HG02852 (cell line): ENCODE data around the gene ERCC2.

ENCODE experiments used
- ATAC-seq: cut with Tn5 transposase; IDR thresholded peaks from one replicate; pipeline ENCODE4 v1.9.1; 2021; ENCODE audit warnings: mild to moderate bottlenecking, moderate library complexity; ENCODE audit not compliant: unreplicated experiment

ERCC2 gene

GRCh38 chr19:45356760-45357444 lies 13.5 kb downstream of the ERCC2 start:
- no peak for ATAC-seq

GRCh38 chr19:45355910-45356309 lies 14.5 kb downstream of the ERCC2 start:
- ATAC-seq, result no peak

- no peak for ATAC-seq
Measured at GRCh38 chr19:45355402-45355801, 15.0 kb downstream of the ERCC2 start.

- no peak for ATAC-seq
Measured at GRCh38 chr19:45354241-45354842, 16.0 kb downstream of the ERCC2 start.

GRCh38 chr19:45352914-45353796 lies 17.2 kb downstream of the ERCC2 start:
- no peak for ATAC-seq

- no peak for ATAC-seq
Measured at GRCh38 chr19:45352471-45352870, 17.9 kb downstream of the ERCC2 start.

GRCh38 chr19:45352062-45352461 lies 18.3 kb downstream of the ERCC2 start:
- ATAC-seq, result no peak

GRCh38 chr19:45351401-45351952 lies 18.9 kb downstream of the ERCC2 start:
- ATAC-seq, result no peak

GRCh38 chr19:45350477-45351058 lies 19.8 kb downstream of the ERCC2 start:
- ATAC-seq, result no peak

GRCh38 chr19:45349430-45349941 lies 20.9 kb downstream of the ERCC2 start:
- ATAC-seq, result no peak

GRCh38 chr19:45349126-45349415 lies 21.3 kb downstream of the ERCC2 start:
- no peak for ATAC-seq

GRCh38 chr19:45348367-45349125 lies 21.8 kb downstream of the ERCC2 start:
- no peak for ATAC-seq

- ATAC-seq, result no peak
Measured at GRCh38 chr19:45347570-45348366, 22.6 kb downstream of the ERCC2 start.

- no peak for ATAC-seq
Measured at GRCh38 chr19:45346449-45346848, 23.9 kb downstream of the ERCC2 start.

- ATAC-seq, result no peak
Measured at GRCh38 chr19:45345506-45345860, 24.9 kb downstream of the ERCC2 start.

- ATAC-seq, result no peak
Measured at GRCh38 chr19:45344621-45345505, 25.5 kb downstream of the ERCC2 start.

- no peak for ATAC-seq
Measured at GRCh38 chr19:45342911-45343310, 27.5 kb downstream of the ERCC2 start.

GRCh38 chr19:45340899-45341453 lies 29.4 kb downstream of the ERCC2 start:
- ATAC-seq, result no peak
